HL-60 (cell line): ENCODE results near the gene ABHD15.

Source experiments
- CTCF ChIP-seq: IDR thresholded peaks from one replicate; pipeline ENCODE4 v1.5.1; 2011; ENCODE audit warnings: low read length, control low read depth, inconsistent platforms; ENCODE audit not compliant: insufficient read depth
- GABPA ChIP-seq: IDR thresholded peaks from 2 replicates; pipeline ENCODE4 v1.6.1; 2012; ENCODE audit warnings: low read depth
- POLR2AphosphoS5 ChIP-seq: IDR thresholded peaks from 2 replicates; pipeline ENCODE4 v1.6.1; 2012; ENCODE audit warnings: low read depth
- SPI1 ChIP-seq: IDR thresholded peaks from 2 replicates; pipeline ENCODE4 v1.6.1; 2012; ENCODE audit warnings: low read depth, mild to moderate bottlenecking, borderline replicate concordance
- TF ChIP-seq, protein P1 (sequence below): IDR thresholded peaks from 2 replicates; pipeline ENCODE4 v1.6.1; 2012; ENCODE audit warnings: low read depth; ENCODE audit not compliant: insufficient replicate concordance

DNA sequence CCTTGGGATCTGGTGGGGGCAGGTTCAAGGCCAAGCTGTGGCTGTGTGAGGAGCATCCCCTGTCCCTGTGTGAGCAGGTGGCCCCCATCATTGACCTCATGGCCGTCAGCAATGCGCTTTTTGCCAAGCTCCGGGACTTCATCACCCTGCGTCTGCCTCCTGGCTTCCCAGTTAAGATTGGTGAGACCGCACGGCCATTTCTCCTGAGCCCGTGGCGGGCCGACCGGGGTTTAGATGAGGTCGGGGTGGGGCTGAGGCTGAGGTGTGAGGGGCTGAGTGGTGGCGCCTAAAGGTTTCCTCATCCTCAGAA lies 45.2 kb upstream of the ABHD15 start:
- no peak for TF ChIP-seq CTCF
- no peak for TF ChIP-seq POLR2AphosphoS5
- no peak for TF ChIP-seq GABPA
- no peak for TF ChIP-seq SPI1
- TF ChIP-seq, protein P1, sequence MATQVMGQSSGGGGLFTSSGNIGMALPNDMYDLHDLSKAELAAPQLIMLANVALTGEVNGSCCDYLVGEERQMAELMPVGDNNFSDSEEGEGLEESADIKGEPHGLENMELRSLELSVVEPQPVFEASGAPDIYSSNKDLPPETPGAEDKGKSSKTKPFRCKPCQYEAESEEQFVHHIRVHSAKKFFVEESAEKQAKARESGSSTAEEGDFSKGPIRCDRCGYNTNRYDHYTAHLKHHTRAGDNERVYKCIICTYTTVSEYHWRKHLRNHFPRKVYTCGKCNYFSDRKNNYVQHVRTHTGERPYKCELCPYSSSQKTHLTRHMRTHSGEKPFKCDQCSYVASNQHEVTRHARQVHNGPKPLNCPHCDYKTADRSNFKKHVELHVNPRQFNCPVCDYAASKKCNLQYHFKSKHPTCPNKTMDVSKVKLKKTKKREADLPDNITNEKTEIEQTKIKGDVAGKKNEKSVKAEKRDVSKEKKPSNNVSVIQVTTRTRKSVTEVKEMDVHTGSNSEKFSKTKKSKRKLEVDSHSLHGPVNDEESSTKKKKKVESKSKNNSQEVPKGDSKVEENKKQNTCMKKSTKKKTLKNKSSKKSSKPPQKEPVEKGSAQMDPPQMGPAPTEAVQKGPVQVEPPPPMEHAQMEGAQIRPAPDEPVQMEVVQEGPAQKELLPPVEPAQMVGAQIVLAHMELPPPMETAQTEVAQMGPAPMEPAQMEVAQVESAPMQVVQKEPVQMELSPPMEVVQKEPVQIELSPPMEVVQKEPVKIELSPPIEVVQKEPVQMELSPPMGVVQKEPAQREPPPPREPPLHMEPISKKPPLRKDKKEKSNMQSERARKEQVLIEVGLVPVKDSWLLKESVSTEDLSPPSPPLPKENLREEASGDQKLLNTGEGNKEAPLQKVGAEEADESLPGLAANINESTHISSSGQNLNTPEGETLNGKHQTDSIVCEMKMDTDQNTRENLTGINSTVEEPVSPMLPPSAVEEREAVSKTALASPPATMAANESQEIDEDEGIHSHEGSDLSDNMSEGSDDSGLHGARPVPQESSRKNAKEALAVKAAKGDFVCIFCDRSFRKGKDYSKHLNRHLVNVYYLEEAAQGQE, result no peak
